Measurements from ENCODE around the gene RBPMS2.
A peak's percentile ranks its signal among the peaks of the same experiment; 100 is the strongest.
"Not testable (repeated sequence)": the region's sequence is repeated elsewhere in the genome, so short reads cannot be mapped to it uniquely, and the experiment has no call there.

Gene RBPMS2

GRCh38 chr15:64775551-64776401 lies at the start of gene RBPMS2:
Gene RBPMS2 (minus strand): TSS chr15:64775589. CDS start chr15:64775319, 270 bp downstream.
- no peak for DNase-seq (ENCODE audit: low spot score)

- DNase-seq (ENCODE audit: low spot score), result no peak
Observed at GRCh38 chr15:64824929-64825430, 49.6 kb upstream of the RBPMS2 start.

DNA sequence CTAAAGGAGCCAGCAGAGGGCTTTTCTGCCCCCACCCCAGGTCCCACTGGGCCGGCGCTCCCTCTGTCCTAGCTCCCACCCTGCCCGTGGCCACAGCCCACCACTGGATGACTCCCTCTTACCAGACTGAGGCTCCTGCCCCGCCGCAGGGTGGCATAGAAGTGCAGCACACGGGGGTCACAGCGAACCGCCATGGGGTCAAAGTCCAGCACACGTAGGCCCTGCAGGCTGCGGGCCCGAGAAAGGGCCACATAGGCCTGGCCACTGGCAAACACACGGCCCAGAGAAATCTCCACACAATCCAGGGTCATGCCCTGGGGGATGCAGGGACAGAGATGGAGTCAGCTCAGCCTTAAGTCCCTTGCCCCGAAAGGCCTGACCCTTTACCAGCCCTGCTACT lies 41.1 kb upstream of the RBPMS2 start:
- DNase-seq (ENCODE audit: low spot score), result no peak

DNA sequence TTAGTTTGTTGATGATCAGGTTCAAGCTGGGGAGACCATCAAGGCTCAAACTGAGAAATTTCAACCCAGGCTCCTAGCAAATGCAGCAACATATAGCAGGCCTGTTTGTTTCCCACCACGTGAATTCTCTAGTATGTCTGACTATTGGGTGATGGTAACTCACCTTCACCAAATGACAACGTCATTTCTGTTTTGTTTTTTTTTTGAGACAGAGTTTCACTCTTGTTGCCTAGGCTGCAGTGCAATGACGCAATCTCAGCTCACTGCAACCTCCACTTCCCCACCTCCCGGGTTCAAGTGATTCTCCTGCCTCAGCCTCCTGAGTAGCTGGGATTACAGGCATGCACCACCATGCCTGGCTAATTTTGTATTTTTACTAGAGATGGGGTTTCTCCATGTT lies 39.6 kb upstream of the RBPMS2 start:
- DNase-seq (ENCODE audit: low spot score), result not testable (repeated sequence)

DNA sequence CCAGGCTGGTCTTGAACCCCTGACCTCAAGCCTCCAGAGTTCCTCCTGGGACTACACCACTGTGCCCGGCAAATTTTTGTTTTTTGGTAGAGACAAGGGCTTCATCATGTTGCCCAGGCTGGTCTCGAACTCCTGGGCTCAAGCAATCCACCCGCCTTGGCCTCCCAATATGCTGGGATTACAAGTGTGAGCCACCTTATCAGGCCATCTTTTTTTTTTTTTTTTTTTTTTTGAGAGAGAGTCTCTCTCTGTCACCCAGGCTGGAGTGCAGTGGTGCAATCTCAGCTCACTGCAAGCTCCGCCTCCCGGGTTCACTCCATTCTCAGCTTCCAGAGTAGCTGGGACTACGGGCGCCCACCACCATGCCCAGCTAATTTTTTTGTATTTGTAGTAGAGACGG lies 38.9 kb upstream of the RBPMS2 start:
- not testable (repeated sequence) for DNase-seq (ENCODE audit: low spot score)

DNA sequence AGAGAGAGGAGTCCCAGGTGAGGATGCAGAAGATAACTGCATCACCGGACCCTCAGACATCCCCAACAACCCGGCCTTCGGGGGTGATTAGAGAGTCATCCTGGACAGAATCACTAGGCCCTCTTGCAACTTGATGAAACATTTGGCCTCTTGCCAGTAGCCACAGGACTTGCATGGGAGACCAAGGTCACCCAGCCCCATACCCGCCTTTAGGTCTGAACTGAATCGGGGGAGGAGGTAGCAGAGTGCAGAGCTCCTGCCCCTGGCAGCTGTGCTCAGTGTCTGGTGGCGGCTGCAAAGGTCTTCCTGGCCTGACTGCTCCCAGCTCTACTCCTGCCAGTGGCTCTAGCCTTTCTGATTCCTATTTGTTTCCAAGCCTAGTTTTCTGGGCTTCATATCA lies 37.7 kb upstream of the RBPMS2 start:
- DNase-seq (ENCODE audit: low spot score), result no peak

DNA sequence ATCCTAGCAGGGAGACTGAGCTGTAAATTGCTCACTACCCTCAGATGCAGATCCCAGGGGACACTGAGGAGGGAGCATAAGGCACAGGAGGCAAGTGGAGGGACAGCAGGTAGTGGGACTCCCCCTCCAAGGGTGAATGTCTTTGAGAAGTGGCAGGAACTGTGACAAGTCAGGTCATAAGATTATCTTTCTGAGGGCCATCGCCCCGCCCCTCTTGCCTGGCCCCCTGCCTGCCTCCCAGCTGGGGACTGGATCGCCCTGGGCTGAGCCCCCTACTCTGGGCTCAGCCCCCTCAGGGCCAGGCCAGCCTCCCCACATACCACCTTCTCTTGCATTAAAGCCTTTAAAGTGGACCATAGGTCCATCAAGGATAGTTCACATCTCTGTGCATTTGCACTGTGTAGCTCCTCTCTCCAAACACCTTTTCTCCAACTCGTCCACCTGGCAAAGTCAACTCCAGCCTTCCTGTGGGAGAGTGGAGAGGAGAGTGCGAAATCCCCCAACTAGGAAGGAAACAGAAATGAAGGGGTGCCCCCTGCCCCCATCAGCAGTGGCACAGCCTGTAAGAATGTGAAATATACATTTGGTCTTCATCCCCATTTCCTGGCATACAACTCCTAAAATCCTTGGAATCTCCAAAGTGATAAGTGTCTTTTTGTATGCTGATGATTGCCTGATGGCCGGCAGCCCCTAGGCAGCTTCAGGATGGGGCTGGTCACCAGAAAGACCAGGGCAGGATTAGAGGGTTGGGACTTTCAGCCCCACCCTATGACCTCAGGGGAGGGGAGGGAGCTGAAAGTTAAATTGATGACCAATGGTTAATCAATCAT lies 35.3 kb upstream of the RBPMS2 start:
- no peak for DNase-seq (ENCODE audit: low spot score)

- peak; percentile 67 for DNase-seq (ENCODE audit: low spot score)
Observed at GRCh38 chr15:64809649-64810496, 34.5 kb upstream of the RBPMS2 start.

GRCh38 chr15:64808785-64809453 lies 33.5 kb upstream of the RBPMS2 start:
- DNase-seq (ENCODE audit: low spot score), result no peak

DNA sequence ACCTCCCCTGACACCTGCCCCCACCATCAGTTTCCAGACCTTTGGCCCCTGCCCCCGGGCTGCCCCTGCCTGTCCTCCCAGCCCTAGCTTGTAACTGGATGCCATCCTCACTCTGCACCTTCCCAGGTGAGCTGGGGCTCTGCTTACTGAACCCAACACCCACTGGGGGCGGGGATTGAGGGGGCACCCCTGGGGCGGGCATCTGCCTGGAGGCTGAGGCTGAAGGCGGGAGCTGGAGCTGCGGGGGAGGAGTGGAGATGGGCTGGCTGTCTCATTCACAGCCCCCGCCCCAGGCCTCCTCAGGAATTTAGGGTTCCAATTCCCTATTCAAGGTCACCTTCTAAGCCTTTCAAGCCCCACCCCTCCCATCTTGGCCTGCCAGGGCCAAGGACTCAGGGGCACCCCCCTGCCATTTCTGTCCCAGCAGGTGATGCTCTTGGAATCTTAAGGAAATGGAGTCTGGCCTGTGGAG lies 32.4 kb upstream of the RBPMS2 start:
- no peak for DNase-seq (ENCODE audit: low spot score)

- DNase-seq (ENCODE audit: low spot score), result no peak
Observed at GRCh38 chr15:64807051-64807749, 31.8 kb upstream of the RBPMS2 start.

- DNase-seq (ENCODE audit: low spot score), result no peak
Observed at GRCh38 chr15:64806509-64806908, 31.1 kb upstream of the RBPMS2 start.

GRCh38 chr15:64804619-64805018 lies 29.2 kb upstream of the RBPMS2 start:
- DNase-seq (ENCODE audit: low spot score), result no peak

- no peak for DNase-seq (ENCODE audit: low spot score)
Observed at GRCh38 chr15:64803526-64803925, 28.1 kb upstream of the RBPMS2 start.

DNA sequence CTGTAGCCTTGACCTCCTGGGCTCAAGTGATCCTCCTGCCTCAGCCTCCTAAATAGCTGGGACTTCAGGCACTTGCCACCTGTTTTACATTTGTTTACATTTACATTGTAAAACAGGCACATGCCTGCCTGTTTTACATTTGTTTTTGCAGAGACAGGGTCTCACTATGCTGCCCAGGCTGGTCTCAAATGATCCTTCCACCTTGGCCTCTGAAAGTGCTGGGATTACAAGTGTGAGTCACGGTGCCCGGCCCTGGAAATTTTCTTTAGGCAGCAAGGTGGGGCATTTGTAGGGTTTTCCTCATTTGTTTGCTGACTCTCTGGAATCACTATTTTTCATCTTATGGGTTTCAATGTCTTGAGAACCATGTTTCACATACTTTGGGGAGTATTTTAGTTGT lies 25.1 kb upstream of the RBPMS2 start:
- no peak for DNase-seq (ENCODE audit: low spot score)

GRCh38 chr15:64798905-64799304 lies 23.5 kb upstream of the RBPMS2 start:
- not testable (repeated sequence) for DNase-seq (ENCODE audit: low spot score)

DNA sequence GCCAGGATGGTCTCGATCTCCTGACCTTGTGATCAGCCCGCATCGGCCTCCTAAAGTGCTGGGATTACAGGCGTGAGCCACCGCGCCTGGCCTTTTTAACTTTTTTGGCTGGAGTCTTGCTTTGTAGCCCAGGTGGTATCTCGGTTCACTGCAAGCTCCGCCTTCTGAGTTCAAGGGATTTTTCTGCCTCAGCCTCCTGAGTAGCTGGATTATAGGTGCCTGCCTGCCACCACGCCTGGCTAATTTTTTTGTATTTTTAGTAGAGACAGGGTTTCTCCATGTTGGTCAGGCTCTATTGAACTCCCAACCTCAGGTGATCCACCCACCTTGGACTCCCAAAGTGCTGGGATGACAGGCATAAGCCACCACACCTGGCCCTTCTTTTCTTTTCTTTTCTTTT lies 20.5 kb upstream of the RBPMS2 start:
- not testable (repeated sequence) for DNase-seq (ENCODE audit: low spot score)

- DNase-seq (ENCODE audit: low spot score), result not testable (repeated sequence)
Observed at GRCh38 chr15:64795299-64795698, 19.9 kb upstream of the RBPMS2 start.

DNA sequence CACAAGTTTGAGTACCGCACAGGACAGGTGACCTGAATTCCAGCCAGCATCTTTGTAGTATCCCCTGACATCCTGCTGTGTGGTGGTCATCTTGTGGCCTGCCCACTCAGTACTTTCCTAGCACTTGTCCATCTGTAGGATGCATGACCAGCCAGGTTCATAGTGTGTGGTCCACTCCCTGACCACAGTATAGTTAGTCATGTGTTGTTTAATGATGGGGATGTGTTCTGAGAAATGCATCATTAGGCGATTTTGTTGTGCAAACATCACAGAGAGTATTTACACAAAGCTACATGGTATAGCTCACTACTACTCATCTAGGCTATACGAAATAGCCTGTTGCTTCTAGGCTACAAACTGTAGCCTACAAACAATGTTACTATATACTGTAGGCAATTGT lies 16.9 kb upstream of the RBPMS2 start:
- no peak for DNase-seq (ENCODE audit: low spot score)

DNA sequence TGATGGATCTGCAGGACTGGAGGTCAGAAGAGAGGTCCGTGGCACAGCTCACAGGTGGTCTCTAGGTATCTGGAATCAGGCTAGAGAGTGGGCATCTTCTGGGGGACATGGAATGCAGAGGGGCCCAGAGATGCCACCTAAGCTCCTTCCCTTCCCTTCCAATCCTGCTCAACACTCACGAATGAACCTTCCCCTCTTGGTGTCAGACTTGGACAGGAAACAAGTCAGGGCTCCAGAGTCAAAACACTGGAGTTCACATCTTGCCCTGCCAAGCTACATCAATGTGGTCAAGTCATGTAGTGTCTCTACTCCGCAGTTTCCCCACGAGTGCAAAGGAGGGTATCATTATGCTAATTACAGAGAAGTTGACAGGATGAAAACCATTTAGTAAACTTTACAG lies 16.0 kb upstream of the RBPMS2 start:
- no peak for DNase-seq (ENCODE audit: low spot score)

DNA sequence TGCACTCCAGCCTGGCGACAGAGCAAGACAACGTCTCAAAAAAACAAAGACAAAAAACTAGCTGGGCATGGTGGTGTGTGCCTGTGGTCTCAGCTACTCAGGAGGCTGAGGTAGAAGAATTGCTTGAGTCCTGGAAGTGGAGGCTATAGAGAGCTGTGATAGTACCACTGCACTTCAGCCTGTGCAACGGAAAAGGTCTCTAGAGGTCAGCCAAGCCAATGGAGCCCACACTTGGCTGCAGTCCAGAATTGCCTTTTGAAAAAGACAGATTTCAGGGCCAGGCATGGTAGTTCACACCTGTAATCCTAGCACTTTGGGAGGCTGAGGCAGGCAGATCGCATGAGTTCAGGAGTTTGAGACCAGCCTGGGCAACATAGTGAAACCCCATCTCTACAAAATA lies 8.4 kb upstream of the RBPMS2 start:
- no peak for DNase-seq (ENCODE audit: low spot score)

Data from CD4-positive, alpha-beta T cell treated with Interleukin-15 for 4 hours (primary cell).